Duodenal mucosa (tissue), 2 donors: ENCODE measurements around the gene MOGAT2.
"Not testable (repeated sequence)": the region's sequence is repeated elsewhere in the genome, so short reads cannot be mapped to it uniquely, and the experiment has no call there.

Experiments used
- H3K27ac ChIP-seq: one replicate; pipeline ENCODE4 v1.7.0; 2013; ENCODE audit warnings: low read depth, low read length
- H3K27me3 ChIP-seq, 2 donors: one replicate each; pipeline ENCODE4 v1.7.0; 2013; ENCODE audit warnings: low read length in 2 of 2, control low read depth in 1 of 2; ENCODE audit not compliant: insufficient read depth in 2 of 2, control insufficient read depth in 1 of 2
- H3K36me3 ChIP-seq, 2 donors: one replicate each; pipeline ENCODE4 v1.7.0; 2013; ENCODE audit warnings: low read length in 2 of 2, control low read depth in 1 of 2; ENCODE audit not compliant: insufficient read depth in 2 of 2, control insufficient read depth in 1 of 2
- H3K4me1 ChIP-seq, 2 donors: one replicate each; pipeline ENCODE4 v1.7.0; 2013; ENCODE audit warnings: low read length in 2 of 2, control low read depth in 1 of 2; ENCODE audit not compliant: insufficient read depth in 2 of 2, control insufficient read depth in 1 of 2
- H3K4me3 ChIP-seq, 2 donors: one replicate each; pipeline ENCODE4 v1.7.0; 2013; ENCODE audit warnings: low read length in 2 of 2, low read depth in 1 of 2
- H3K9ac ChIP-seq, 2 donors: one replicate each; pipeline ENCODE4 v1.7.0; 2013; ENCODE audit warnings: low read length in 2 of 2, low read depth in 1 of 2
- H3K9me3 ChIP-seq, 2 donors: one replicate each; pipeline ENCODE4 v1.7.0; 2013; ENCODE audit warnings: low read length in 2 of 2, control low read depth in 1 of 2; ENCODE audit not compliant: control insufficient read depth in 1 of 2

Gene MOGAT2

GRCh38 chr11:75734491-75735180, 17.0 kb downstream of the MOGAT2 start:
- peak overlapping the region; percentile 4 to 44 for H3K9ac ChIP-seq
- H3K9me3 ChIP-seq: no peaks in the 10 kb centered on the region
- H3K27me3 ChIP-seq: no peaks in the 10 kb centered on the region
- H3K4me3 ChIP-seq: no peak overlapping the region
- peak overlapping the region; percentile 69 for H3K27ac ChIP-seq
- peaks cover 7 to 22% of the 10 kb centered on the region in 2 donors for H3K36me3 ChIP-seq
- H3K4me1 ChIP-seq: peaks cover 41 to 42% of the 10 kb centered on the region in 2 donors

GRCh38 chr11:75735181-75735845, 17.7 kb downstream of the MOGAT2 start:
- H3K27me3 ChIP-seq: no peaks in the 10 kb centered on the region
- H3K4me1 ChIP-seq: peaks cover 41 to 42% of the 10 kb centered on the region in 2 donors
- H3K4me3 ChIP-seq: no peak overlapping the region
- no peaks in the 10 kb centered on the region for H3K9me3 ChIP-seq
- no peak overlapping the region for H3K9ac ChIP-seq
- H3K27ac ChIP-seq: peak overlapping the region; percentile 48
- peaks cover 7 to 16% of the 10 kb centered on the region in 2 donors for H3K36me3 ChIP-seq

GRCh38 chr11:75737314-75737713, 19.7 kb downstream of the MOGAT2 start:
- no peak overlapping the region for H3K9ac ChIP-seq
- H3K27ac ChIP-seq: no peak overlapping the region
- H3K9me3 ChIP-seq: no peaks in the 10 kb centered on the region
- H3K4me3 ChIP-seq: no peak overlapping the region
- H3K4me1 ChIP-seq: peaks cover 29 to 34% of the 10 kb centered on the region in 2 donors
- H3K36me3 ChIP-seq: no peaks in the 10 kb centered on the region
- no peaks in the 10 kb centered on the region for H3K27me3 ChIP-seq

GRCh38 chr11:75740681-75741080, 23.0 kb downstream of the MOGAT2 start:
- no peak overlapping the region for H3K9ac ChIP-seq
- no peak overlapping the region for H3K4me3 ChIP-seq
- peaks cover 10% of the 10 kb centered on the region in 2 donors for H3K4me1 ChIP-seq
- no peak overlapping the region for H3K27ac ChIP-seq
- H3K27me3 ChIP-seq: no peaks in the 10 kb centered on the region
- no peaks in the 10 kb centered on the region for H3K9me3 ChIP-seq
- no peaks in the 10 kb centered on the region for H3K36me3 ChIP-seq

GRCh38 chr11:75743159-75743558, 25.5 kb downstream of the MOGAT2 start:
- H3K27me3 ChIP-seq, H3K27ac ChIP-seq, H3K4me1 ChIP-seq, H3K9me3 ChIP-seq, H3K36me3 ChIP-seq, H3K4me3 ChIP-seq, H3K9ac ChIP-seq: not testable (repeated sequence)

GRCh38 chr11:75743711-75744563, 26.3 kb downstream of the MOGAT2 start:
- Histone ChIP-seq H3K4me3 (no peak overlapping the region), H3K27me3 (no peaks in the 10 kb centered on the region), H3K27ac (no peak overlapping the region), H3K4me1 (peaks cover 8 to 9% of the 10 kb centered on the region in 2 donors), H3K9me3 (no peaks in the 10 kb centered on the region), H3K9ac (no peak overlapping the region), H3K36me3 (no peaks in the 10 kb centered on the region)

GRCh38 chr11:75745807-75746206, 28.2 kb downstream of the MOGAT2 start:
- Histone ChIP-seq H3K36me3 (no peaks in the 10 kb centered on the region), H3K4me1 (peaks cover 8 to 9% of the 10 kb centered on the region in 2 donors), H3K4me3 (no peak overlapping the region), H3K9ac (no peak overlapping the region), H3K27ac (no peak overlapping the region), H3K27me3 (no peaks in the 10 kb centered on the region), H3K9me3 (no peaks in the 10 kb centered on the region)

- H3K9me3 ChIP-seq, H3K9ac ChIP-seq, H3K4me1 ChIP-seq, H3K27me3 ChIP-seq, H3K36me3 ChIP-seq, H3K4me3 ChIP-seq, H3K27ac ChIP-seq: not testable (repeated sequence)
Observed at GRCh38 chr11:75748729-75749273, 31.2 kb downstream of the MOGAT2 start.

- not testable (repeated sequence) for H3K9me3 ChIP-seq, H3K9ac ChIP-seq, H3K27me3 ChIP-seq, H3K4me3 ChIP-seq, H3K36me3 ChIP-seq, H3K4me1 ChIP-seq, H3K27ac ChIP-seq
Observed at GRCh38 chr11:75754933-75755332, 37.3 kb downstream of the MOGAT2 start.

- Histone ChIP-seq H3K27me3 (no peaks in the 10 kb centered on the region), H3K27ac (no peak overlapping the region), H3K4me3 (no peak overlapping the region), H3K36me3 (no peaks in the 10 kb centered on the region), H3K4me1 (no peaks in the 10 kb centered on the region), H3K9me3 (no peaks in the 10 kb centered on the region), H3K9ac (no peak overlapping the region)
Observed at GRCh38 chr11:75757651-75758050, 40.0 kb downstream of the MOGAT2 start.
